ENCODE data around the gene DUOX1.

DUOX1 gene

GRCh38 chr15:45106002-45106790 lies 23.6 kb upstream of the DUOX1 start:
- no peak for DNase-seq

DNA sequence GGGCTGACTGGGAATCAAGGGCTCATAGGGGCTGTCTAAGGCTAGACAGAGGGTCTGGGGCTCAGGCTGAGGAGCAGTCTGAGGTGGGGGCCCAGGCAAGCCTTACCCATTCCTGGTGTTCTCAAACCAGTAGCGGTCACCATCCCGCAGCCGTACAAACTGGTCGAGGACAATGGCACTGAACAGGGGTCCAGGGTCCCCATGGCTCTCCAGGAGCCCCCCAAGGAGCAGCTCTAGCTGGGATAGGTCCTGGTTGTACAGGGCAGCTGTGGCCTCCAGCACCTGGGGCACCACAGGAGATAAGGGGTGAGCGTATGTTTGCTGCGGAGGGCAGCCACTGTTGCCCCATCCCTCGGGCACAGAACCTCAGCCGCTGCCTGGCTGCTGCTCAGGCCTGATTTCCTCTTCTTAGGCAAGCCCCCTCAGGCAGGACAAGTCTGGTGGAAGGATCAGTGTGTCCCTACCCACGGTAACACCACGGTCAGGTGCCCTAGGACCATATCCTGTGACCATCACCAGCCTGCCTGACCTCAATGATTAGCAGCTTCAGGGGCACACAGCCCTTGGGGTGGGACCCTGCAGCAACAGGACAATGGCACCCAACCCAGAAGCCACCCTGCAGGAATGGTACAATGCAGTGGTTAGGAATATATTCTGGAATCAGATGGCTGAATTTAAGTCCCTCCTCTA lies 21.7 kb upstream of the DUOX1 start:
- DNase-seq = no peak

- DNase-seq = no peak
Observed at GRCh38 chr15:45110256-45110820, 19.5 kb upstream of the DUOX1 start.

- no peak for DNase-seq
Observed at GRCh38 chr15:45111390-45112142, 18.2 kb upstream of the DUOX1 start.

- DNase-seq = no peak
Observed at GRCh38 chr15:45112143-45112590, 17.6 kb upstream of the DUOX1 start.

DNA sequence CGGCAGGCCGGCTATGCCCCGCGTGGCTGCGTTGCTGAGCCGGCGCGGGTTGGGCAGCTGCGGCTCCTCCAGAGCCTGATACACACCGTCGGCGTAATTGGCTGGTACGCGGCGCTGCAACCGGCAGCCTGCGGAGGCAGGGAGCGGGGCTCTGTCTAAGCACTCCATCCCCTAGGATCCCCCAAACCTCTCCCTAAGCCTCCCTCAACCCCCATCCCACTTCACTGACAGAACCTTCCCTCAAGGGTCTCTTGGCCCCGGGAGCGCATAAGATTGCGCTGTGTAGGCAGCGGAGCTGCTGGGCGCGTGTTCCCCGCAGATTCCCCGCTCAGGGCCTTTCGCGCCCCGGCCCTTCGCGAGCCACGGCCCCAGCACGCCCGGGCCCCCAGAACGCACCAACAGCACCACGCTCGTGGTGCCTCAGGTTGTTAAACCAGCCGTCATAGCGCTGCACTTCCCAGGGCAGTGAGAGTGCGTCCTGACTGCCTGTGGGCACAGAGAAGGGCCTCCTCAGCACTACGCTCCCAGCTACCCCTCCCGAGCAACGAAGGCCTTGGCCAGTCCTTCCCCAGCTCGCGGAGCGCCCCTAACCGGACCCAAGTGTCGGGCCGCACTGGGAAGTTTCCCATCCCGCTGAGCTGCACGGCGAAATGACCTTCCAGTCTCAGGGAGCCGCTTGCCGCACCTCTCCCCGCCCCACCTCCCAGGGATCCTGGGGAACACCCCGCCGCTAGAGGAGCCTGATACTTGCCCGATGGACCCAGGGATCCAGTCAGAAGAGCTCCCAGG lies 17.0 kb upstream of the DUOX1 start:
- no peak for DNase-seq

- no peak for DNase-seq
Observed at GRCh38 chr15:45113380-45113990, 16.3 kb upstream of the DUOX1 start.

GRCh38 chr15:45114076-45114750 lies 15.6 kb upstream of the DUOX1 start, which contains the start of the genes DUOX2 and DUOXA2:
TSS of gene DUOX2 (minus strand) at chr15:45114172. CDS start at chr15:45113411, 761 bp downstream.
TSS of gene DUOXA2 (plus strand) at chr15:45114326. CDS start at chr15:45114606, 280 bp downstream.
- no peak for DNase-seq

- no peak for DNase-seq
Observed at GRCh38 chr15:45114751-45115085, 15.1 kb upstream of the DUOX1 start.

DNA sequence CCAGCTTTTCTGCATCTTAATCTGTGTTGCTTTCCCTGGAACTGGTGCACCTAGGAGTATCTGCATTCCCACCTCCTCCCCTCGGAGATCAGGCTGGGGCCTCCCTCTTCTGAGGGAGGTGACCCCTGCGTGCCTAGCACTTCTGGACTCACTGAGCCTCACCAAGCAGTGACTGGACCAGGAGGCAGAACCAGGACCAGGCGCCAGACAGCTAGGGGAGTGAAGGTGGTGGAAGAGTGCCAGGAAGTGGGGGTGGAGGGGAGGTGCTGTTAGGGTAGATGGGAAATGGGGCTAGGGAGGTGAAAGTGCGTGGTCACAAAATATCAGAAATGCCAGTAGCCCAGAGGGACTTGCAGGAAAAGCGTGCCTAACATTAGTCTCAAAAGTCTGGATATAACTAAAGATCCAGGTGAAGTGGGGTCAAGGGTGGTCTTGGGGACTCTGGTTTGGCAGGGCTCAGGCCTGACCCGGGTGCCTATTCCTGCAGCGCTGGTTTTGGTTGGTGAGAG lies 14.4 kb upstream of the DUOX1 start:
- no peak for DNase-seq

GRCh38 chr15:45116006-45116481 lies 13.8 kb upstream of the DUOX1 start:
- DNase-seq = no peak

DNA sequence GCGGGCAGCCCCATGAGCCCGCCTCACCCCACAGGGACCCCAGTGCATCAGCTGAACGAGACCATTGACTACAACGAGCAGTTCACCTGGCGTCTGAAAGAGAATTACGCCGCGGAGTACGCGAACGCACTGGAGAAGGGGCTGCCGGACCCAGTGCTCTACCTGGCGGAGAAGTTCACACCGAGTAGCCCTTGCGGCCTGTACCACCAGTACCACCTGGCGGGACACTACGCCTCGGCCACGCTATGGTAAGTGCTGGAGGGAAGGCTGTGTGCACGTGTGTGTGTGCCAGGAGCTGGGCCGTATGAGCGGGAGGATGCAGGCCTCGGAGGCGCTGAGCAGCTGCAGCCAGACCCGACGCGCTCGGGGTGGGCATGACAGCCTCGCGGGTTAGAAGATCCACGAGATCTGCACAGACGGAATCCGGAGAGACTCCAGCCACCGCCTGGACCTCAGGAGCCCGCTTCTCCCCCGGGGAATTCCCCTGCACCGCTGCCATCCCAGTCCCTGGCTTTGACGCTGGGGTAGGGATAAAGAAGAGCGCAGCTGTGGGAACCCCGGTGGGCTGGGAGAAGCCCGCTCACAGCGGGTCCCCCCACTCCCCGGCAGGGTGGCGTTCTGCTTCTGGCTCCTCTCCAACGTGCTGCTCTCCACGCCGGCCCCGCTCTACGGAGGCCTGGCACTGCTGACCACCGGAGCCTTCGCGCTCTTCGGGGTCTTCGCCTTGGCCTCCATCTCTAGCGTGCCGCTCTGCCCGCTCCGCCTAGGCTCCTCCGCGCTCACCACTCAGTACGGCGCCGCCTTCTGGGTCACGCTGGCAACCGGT lies 13.1 kb upstream of the DUOX1 start:
- no peak for DNase-seq

GRCh38 chr15:45117308-45118130 lies 12.3 kb upstream of the DUOX1 start:
- no peak for DNase-seq

DNA sequence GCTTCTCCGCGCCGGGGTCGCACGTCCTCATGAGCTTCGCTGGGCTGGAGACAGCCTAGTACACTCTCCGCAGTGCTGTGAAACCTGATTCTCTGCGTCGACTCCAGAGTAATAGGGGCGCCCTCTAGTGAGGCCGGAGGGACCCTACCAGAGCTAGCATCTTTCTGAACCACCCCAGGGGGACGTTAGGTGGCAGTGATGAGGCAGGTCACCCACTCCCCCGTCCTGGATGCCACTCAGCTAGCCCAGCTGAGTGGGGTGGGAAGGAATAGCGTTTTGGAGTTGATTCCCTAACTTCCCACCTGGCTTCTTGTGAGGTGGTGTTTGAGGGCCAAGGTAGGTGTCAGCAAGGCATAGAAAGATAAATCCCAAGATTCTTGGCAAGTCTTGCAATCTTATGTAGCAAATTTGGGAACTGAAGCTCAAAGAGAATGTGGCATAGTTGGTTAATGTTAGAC lies 11.6 kb upstream of the DUOX1 start:
- peak; percentile 72 for DNase-seq

DNA sequence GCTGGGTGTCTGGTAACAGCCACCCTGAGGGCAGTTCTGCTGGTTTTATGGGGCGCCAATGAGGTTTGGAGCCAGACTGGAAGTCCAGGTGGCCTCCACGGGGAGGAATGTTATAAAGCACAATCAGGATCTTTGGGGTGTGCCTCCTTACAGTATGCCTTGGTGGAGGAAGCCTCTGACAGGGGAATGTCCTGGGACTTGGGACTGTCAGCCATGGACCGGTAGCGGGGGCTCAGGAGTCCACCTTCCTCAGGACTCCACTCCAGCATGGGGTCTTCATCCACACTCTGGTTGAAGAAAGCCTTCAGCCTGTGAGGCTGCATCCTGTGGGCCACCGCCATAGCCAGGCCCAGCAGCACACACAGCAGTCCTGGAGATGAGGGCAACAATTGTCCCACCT lies 10.8 kb upstream of the DUOX1 start:
- no peak for DNase-seq

GRCh38 chr15:45120081-45120972 lies 9.5 kb upstream of the DUOX1 start:
- no peak for DNase-seq

- DNase-seq = no peak
Observed at GRCh38 chr15:45121020-45121419, 8.8 kb upstream of the DUOX1 start.

Measured in activated CD4-positive, alpha-beta T cell treated with anti-CD3 and anti-CD28 coated beads for 1 hour (primary cell).